GM12873 (cell line): Measurements from ENCODE around the gene JADE2.

Experiments used
- CTCF ChIP-seq: IDR thresholded peaks from 2 replicates; pipeline ENCODE4 v1.5.1; 2012; ENCODE audit warnings: low read depth, mild to moderate bottlenecking, moderate library complexity, low read length, control low read depth; ENCODE audit not compliant: insufficient read depth; ENCODE audit errors: missing control alignments

Gene JADE2

GRCh38 chr5:134611515-134611914, 86.0 kb downstream of the JADE2 start:
- TF ChIP-seq CTCF: no peak

- no peak for TF ChIP-seq CTCF
Observed at GRCh38 chr5:134614450-134615085, 89.1 kb downstream of the JADE2 start.

GRCh38 chr5:134620634-134621033, 95.2 kb downstream of the JADE2 start:
- TF ChIP-seq CTCF: no peak

- TF ChIP-seq CTCF: no peak
Observed at GRCh38 chr5:134625559-134625958, 100.1 kb downstream of the JADE2 start.

- no peak for TF ChIP-seq CTCF
Observed at GRCh38 chr5:134626369-134627014, 101.0 kb downstream of the JADE2 start.
